Breast epithelium (tissue), 3 donors: ENCODE data around the gene CRACDL.

Experiments
- CTCF ChIP-seq, 3 donors: fragments of 450-650 bp; IDR thresholded peaks; one replicate each; pipeline ENCODE4 v1.5.1; 2016 to 2017; ENCODE audit warnings: antibody characterized with exemption in 3 of 3, mild to moderate bottlenecking in 3 of 3, moderate library complexity in 3 of 3
- POLR2A ChIP-seq: fragments of 450-650 bp; IDR thresholded peaks from one replicate; pipeline ENCODE4 v1.6.1; 2016; ENCODE audit warnings: antibody characterized with exemption, mild to moderate bottlenecking, moderate library complexity

GRCh38 chr2:98771264-98771663, 164.8 kb downstream of the CRACDL start:
- TF ChIP-seq CTCF (IDR thresholded peaks at IDR 0.05): no peak
- TF ChIP-seq POLR2A: no peak
